Measurements from ENCODE around the gene CDC6.
"Not testable (repeated sequence)": the region's sequence is repeated elsewhere in the genome, so short reads cannot be mapped to it uniquely, and the experiment has no call there.

Gene CDC6

GRCh38 chr17:40287159-40287493, 553 bp upstream of the CDC6 start:
- no peak for DNase-seq (ENCODE audit: low spot score)

DNA sequence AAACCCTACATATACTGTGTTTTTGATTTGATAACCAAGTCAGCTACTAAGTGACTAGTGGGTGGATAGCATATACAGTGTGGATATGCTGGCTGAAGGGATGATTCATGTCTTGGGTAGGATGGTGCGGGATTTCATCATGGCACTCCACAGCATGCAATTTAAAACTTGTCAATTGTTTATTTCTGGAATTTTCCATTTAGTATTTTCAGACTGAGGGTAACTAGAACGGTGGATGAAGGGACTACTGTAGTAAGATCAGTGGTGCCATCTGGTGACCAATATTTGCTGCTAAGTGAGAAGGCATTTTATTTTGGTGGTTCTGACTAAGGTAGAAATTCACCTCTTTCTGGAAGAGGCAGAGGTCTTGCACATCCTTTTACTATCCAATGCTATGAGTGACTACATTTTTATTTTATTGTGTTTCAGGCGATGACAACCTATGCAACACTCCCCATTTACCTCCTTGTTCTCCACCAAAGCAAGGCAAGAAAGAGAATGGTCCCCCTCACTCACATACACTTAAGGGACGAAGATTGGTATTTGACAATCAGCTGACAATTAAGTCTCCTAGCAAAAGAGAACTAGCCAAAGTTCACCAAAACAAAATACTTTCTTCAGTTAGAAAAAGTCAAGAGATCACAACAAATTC, 3.1 kb downstream of the CDC6 start:
- peak; percentile 77 for DNase-seq (ENCODE audit: low spot score)

- no peak for DNase-seq (ENCODE audit: low spot score)
Measured at GRCh38 chr17:40291281-40291664, 3.6 kb downstream of the CDC6 start.

DNA sequence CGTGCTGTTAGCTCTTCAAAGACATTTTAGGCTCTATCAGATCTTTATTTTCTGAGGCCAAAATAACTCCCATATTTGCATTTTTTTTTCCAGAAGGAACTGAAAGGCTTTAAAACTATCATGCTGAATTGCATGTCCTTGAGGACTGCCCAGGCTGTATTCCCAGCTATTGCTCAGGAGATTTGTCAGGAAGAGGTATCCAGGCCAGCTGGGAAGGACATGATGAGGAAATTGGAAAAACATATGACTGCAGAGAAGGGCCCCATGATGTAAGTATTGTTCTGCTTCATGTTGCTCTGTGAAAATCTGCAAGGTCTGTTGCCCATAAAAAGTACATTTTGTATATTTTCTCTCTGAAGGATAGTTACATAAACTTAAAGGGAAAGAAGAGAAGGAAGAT, 5.7 kb downstream of the CDC6 start:
- DNase-seq (ENCODE audit: low spot score), result no peak

DNA sequence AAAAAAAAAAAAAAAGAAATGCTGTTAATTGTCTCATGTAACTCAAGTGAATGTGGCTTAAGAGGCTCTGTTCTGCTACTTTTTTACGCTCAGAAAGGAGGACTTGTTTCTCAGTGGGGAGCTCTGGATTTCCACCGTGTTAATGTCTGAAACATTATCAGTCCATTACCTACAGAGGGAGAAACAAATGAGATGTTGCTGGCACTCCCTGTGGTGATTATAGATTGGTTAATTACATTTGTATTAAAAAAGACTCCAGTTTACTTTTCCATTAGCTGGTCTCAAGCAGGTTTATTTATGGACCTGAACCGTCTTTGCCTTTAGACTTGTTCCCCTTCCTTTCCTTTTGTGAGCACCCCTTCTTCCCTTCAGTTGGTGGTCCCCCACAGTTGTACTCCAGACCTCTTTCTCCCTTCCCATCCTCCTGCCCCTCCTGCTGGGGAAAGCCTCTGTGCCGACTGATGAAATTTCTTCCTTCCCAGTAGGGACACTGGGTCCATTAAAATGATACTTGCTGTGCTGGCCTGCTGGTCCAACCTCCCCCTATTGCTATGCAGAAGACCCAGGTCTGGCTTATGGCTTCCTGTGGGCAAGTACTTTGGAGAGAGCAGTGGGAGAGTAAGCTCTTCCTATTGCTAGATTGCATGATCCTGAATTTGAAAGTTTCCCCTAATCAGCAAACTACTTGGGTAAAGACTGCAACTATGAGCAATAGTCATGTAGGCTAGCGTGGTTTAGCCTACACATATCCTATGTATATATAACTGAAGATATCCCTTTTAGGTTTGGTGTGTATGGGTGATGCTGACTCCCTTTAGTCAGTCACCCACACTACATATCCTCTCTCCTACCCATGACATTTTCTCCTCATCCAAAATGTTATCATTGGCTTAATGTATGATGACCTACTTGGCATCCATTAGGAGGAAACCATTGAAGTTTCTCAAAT, 8.1 kb downstream of the CDC6 start:
- DNase-seq (ENCODE audit: low spot score), result no peak

DNA sequence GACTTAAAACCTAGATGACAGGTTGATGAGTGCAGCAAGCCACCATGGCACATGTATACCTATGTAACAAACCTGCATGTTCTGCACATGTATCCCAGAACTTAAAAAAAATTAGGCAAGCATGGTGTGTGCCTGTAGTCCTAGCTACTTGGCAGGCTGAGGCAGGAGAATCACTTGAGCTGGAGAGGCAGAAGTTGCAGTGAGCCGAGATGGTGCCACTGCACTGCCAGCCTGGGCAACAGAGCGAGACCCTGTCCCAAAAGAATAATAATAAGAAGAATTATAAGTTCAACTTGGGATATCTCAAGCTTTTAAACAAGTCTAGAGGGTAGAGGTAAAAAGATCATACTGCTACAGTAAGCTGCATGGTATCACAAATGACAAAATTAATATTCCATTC, 9.8 kb downstream of the CDC6 start:
- no peak for DNase-seq (ENCODE audit: low spot score)

GRCh38 chr17:40298726-40299125, 11.0 kb downstream of the CDC6 start:
- no peak for DNase-seq (ENCODE audit: low spot score)

DNA sequence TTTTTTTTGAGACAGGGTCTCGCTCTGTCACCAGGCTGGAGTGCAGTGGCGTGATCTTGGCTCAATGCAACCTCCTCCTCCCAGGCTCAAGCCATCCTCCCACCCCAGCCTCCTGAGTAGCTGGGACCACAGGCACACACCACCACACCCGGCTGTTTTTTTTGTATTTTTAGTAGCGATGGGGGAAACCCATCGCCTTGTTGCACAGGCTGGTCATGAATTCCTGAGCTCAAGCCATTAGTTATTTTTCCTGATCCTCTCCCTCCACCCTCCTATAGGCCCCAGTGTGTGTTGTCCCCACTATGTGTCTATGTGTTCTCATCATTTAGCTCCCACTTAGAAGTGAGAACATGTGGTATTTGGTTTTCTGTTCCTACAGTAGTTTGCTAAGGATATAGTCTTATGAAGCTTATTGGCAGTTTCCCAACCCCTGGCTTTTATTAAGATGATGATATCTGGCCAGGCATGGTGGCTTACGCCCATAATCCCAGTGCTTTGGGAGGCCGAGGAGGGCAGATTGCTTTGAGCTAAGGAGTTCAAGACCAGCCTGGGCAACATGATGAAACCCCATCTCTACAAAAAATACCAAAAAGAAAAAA, 11.6 kb downstream of the CDC6 start:
- DNase-seq (ENCODE audit: low spot score), result not testable (repeated sequence)

GRCh38 chr17:40301315-40301714, 13.6 kb downstream of the CDC6 start:
- DNase-seq (ENCODE audit: low spot score), result peak; percentile 37

GRCh38 chr17:40303009-40303657, 15.5 kb downstream of the CDC6 start:
- peak; percentile 79 for DNase-seq (ENCODE audit: low spot score)

GRCh38 chr17:40303708-40304551, 16.3 kb downstream of the CDC6 start:
- DNase-seq (ENCODE audit: low spot score), result no peak

DNA sequence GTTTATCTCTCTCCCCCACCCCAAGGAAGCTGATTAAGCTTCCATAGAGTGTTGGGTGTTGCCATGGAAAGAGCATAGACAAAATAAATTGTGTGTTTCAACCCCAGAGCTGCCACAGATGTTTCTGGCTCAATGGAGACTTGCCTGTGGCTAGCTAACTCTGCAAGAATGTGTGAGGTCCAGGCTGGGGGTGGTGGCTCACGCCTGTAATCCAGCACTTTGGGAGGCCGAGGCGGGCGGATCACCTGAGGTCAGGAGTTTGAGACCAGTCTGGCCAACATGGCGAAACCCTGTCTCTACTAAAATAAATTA, 16.8 kb downstream of the CDC6 start:
- DNase-seq (ENCODE audit: low spot score), result not testable (repeated sequence)

GRCh38 chr17:40304866-40305265, 17.2 kb downstream of the CDC6 start:
- DNase-seq (ENCODE audit: low spot score), result not testable (repeated sequence)

- no peak for DNase-seq (ENCODE audit: low spot score)
Measured at GRCh38 chr17:40306395-40306794, 18.7 kb downstream of the CDC6 start.

GRCh38 chr17:40307001-40307730, 19.5 kb downstream of the CDC6 start:
- no peak for DNase-seq (ENCODE audit: low spot score)

DNA sequence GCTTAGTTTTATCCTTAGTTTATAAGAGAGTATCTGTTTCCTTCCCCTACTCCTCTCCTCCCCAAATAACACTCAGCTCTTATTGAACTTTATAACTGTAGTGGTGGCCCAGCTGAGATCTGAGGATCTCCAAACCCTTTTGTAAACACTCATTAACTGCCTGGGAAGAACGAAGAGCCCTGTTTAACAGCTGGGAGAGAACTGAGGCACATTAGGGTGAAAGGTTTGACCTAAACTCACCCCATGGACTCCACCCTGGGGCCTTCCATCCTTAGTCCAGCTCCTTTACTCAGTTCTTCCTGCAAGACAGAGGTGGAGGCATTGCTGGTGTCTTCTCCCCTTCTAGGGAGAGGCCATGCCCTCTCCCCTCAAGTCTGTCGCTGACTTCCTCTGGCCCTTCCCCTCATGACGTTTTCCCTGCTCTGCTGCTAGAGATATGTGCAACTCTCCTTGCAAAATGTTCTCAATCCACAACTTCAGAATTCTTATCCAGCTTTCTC, 20.1 kb downstream of the CDC6 start:
- no peak for DNase-seq (ENCODE audit: low spot score)

GRCh38 chr17:40309031-40309948, 21.6 kb downstream of the CDC6 start, which contains the start of gene RARA:
Gene RARA (plus strand): TSS chr17:40309180. CDS start chr17:40331219, 22,039 bp downstream.
- peak; percentile 50 for DNase-seq (ENCODE audit: low spot score)

DNA sequence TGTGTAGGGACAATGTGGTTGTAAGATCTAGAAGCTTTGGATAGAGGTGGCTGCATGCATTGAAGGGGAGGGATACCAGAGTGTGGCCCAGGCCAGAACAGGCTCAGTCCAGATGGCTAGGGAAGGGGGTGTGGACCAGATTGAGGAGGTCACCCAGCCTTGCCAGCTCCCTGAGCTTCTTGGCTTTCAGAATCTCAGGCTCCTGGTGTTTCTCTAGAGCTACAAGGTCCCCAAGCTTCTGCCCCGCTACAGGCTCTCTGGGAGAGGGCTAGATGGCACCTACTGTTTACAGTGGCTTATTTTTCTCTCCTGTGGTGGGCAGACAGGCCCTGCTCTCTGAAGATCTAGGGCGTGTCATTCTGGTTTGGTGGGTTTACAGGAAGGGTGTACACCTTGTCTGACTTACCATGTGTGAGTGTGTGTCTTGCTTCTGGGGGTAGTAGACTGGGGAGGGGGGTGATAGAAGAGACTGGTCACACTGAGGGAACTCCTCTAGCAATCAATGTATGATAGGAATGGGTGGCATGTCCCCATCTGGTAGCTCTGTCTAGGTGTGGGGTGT, 22.4 kb downstream of the CDC6 start:
- no peak for DNase-seq (ENCODE audit: low spot score)

- DNase-seq (ENCODE audit: low spot score), result no peak
Measured at GRCh38 chr17:40310882-40311391, 23.3 kb downstream of the CDC6 start.
